GM21717 (cell line): Measurements from ENCODE around the gene RGS3.

Experiments
- ATAC-seq: cut with Tn5 transposase; IDR thresholded peaks from one replicate; pipeline ENCODE4 v1.9.1; 2021; ENCODE audit warnings: mild to moderate bottlenecking, moderate library complexity; ENCODE audit not compliant: unreplicated experiment

RGS3 gene

GRCh38 chr9:113528088-113528487, 64.6 kb downstream of the RGS3 start:
- no peak for ATAC-seq

GRCh38 chr9:113528811-113529210, 65.3 kb downstream of the RGS3 start:
- no peak for ATAC-seq

GRCh38 chr9:113529336-113530009, 65.9 kb downstream of the RGS3 start:
- no peak for ATAC-seq

- ATAC-seq = no peak
Measured at GRCh38 chr9:113530022-113530635, 66.6 kb downstream of the RGS3 start.

- ATAC-seq = no peak
Measured at GRCh38 chr9:113530942-113531341, 67.4 kb downstream of the RGS3 start.

GRCh38 chr9:113531919-113532808, 68.6 kb downstream of the RGS3 start:
- no peak for ATAC-seq

- no peak for ATAC-seq
Measured at GRCh38 chr9:113532809-113533190, 69.3 kb downstream of the RGS3 start.

GRCh38 chr9:113533335-113534225, 70.1 kb downstream of the RGS3 start:
- no peak for ATAC-seq

GRCh38 chr9:113535756-113536155, 72.2 kb downstream of the RGS3 start:
- no peak for ATAC-seq

- no peak for ATAC-seq
Measured at GRCh38 chr9:113536166-113536482, 72.6 kb downstream of the RGS3 start.

- ATAC-seq = no peak
Measured at GRCh38 chr9:113536483-113537228, 73.1 kb downstream of the RGS3 start.

GRCh38 chr9:113537229-113537810, 73.8 kb downstream of the RGS3 start:
- ATAC-seq = no peak

- ATAC-seq = no peak
Measured at GRCh38 chr9:113538131-113538530, 74.6 kb downstream of the RGS3 start.

- no peak for ATAC-seq
Measured at GRCh38 chr9:113538701-113539430, 75.3 kb downstream of the RGS3 start.

GRCh38 chr9:113540466-113540865, 76.9 kb downstream of the RGS3 start:
- no peak for ATAC-seq

- no peak for ATAC-seq
Measured at GRCh38 chr9:113541019-113541900, 77.7 kb downstream of the RGS3 start.

GRCh38 chr9:113542006-113542405, 78.5 kb downstream of the RGS3 start:
- ATAC-seq = no peak

- ATAC-seq = no peak
Measured at GRCh38 chr9:113542741-113543140, 79.2 kb downstream of the RGS3 start.
